DMS153 treated with DMSO at 0.1 percent for 48 hours (cell line): Measurements from ENCODE around the gene NPM3.

Source experiments
- DNase-seq: peaks from one replicate; lab custom pipeline; 2025; ENCODE audit not compliant: unreplicated experiment; lab: John Stamatoyannopoulos, UW

The NPM3 gene

DNA sequence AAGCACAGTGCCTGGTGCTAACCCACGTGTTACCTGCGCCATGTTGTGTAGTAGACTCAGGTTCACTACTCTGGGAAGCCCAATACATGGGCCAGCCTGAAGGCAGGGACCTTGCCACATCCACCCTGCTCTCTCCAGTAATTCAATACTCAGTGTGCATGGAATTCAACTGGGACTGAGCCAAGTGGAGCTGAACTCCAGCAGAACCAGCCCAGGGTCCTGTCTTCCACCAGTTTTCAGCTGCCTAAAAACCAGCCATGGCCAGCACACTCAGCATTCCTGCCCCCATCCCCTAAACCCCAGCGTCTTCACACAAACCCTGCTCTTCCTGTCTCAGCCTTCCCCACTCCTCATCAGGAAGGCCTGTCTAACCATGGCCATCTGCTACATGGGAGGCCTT is 22.7 kb downstream of the NPM3 start:
- DNase-seq: no peak

DNA sequence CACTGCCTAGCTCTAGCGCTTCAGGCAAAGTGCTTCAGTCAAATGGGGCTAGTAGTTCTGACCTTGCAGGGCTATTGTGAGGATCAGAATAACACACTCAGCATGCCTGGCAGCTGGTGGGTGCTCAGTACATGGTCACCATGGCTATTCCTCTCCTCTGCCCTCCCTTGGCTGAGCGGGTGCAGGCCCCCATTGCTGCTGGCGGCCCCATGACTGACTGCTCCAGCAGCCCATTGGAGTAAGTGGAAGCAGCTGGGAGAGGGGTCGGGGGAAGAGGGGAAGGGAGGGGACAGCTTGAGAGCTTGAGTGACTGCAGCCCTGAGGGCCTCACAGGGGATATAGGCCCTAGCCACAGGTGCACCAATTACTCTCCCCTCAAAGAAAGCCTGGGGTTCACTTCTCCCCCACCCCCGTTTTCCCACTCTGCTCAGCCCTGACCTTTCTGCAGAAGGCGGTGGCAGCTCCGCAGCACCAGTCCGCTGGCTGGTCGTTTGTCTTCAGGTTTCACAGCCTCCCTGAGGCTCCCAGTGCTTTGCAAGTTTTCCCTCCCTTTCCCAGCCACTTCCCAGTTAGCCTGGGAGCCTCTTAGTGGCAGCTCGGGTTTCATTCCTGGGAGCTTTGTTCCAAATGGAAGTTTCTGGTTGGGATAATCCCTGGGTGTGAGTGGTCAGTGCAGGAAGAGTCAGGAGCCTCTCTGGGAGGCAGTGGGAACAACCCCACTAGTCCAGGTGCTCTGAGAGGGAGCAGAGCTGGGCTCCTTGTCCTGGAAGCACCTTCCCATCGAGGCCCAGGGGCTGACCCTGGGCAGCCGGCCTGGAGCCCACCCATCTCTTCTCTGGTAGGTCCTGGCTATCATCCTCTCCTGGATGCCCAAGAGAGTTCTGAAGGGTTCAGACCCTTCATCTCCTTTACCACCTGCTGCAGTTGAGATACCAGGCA is 23.7 kb downstream of the NPM3 start:
- no peak for DNase-seq

DNA sequence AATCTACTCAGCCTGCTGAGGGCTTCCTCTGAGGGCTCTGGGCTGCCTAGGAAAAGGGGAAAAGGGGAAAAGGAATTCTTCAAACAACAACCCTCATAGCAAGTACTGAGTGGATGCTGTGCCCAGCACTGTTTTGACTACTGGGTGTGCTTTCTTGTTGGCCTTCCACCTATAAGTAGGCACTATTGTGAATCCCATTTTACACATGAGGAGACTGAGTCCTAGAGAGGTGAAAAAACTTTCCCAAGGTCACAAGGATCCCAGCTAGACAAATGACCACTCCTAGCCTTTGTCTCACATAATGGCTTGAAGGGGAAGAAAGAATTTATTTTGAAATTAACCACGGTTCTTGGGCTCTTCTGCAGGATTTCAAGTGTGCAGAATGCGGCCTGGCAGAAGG is 24.4 kb downstream of the NPM3 start:
- DNase-seq: no peak

DNA sequence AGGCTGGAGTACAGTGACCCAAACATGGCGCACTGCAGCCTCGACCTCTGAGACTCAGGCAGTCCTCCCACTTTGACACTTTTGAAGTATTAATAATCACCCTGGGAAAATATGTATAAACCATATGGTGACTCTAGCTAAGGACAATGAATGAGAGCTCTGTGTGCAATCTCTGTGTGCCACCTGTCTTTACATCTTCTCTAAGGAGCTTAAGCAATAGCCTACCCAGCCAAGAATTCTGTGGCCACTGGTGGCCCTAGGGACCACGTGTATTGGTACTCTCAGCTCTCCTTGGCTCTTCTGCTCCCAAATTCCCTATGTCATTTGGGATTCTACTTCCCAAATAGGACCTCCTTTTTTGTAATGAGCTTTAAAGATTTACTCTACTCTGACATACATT is 31.0 kb downstream of the NPM3 start:
- DNase-seq: no peak

DNA sequence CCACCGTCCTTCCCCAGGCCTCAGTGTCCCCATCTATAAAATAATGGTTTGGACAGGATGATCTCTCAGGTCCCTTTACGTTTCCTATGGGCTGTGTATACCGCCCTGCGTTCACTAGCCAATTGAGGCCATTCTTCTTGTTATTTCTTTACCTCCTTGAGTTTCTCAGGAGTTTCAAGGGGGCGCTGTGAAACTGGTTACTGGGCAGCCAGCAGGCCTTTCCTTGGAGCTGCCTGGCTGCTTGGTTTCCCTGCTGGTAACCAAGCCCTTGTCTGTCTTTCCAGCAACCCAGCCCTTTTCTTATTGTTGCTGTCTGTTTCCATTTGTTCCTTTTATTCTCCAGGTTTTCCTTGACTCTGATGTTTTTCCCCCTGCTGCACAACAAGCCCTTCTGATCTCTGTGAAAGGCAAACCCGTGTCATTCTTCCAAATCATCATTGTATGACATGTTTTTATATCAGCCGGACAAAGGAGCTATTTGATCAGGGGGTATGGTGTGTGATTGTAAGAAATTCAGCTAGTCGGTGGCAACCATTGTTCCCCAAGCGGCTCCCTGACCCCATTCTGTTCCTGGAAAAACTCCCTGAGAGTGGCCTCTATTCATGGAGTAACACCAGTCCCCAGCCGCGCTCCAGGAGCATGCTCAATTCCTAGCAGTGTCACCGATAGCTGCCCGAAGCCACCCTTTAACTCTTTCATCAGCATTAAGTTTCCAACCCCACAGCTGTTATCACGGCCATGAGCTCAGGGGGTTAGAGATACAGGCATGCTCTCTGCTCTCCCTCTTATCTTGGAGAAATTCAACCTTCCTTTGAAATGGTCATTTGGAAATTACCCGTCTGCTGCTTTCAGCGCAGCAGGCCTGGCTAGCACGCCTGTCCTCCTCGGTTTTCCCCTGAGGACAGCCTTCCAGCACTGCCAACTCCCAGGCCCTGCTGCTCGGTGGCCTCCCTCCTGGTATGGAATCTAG is 33.9 kb downstream of the NPM3 start:
- DNase-seq: no peak

DNA sequence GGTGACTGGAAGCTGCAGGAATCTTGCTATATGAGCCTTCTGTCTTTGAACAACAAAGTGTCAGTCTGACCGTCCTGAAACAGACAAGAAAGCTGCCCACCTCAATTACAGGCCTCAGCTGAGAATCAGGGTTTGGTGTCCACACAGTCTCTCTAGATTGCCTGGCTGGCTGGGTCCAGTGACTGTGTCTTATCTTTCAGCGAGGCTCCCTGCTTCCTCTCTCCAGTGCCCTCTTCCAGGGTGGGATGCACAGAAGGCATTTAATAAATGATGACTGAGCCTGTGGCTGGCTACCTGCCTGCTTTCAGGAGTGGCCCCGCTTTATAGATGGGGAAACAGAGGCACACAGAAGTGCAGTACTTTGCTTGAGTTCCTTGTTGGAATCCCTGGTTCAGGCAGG is 34.8 kb downstream of the NPM3 start:
- no peak for DNase-seq

DNA sequence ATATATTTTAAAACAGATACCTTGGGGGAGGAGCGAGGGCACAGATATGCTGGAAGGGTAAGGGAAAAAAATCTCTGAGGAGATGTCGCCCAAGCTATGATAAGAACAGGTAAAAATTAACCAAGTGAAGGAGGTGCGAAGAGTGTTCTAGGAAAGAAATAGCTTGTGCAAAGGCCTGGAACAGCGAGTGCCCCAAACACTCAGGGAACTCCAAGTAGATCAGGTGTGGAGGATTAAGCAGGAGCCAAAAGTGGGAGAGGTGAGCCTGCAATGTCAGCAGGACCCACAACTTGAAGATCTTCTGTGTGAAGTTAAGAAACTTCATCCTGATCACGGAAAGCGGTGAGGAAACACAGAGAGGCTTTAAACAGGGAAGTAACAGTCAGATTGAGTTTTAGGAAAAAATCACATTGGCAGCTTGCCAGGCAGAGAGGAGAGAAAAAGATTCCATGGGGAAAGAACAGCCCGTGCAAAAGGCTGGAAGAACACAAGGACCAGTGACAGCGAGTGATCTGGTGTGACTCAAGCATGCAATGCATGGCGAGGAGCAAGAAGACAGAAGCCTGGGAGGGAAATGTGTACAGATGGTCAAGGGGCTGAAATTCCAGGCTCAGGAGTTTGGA is 38.1 kb downstream of the NPM3 start:
- no peak for DNase-seq

DNA sequence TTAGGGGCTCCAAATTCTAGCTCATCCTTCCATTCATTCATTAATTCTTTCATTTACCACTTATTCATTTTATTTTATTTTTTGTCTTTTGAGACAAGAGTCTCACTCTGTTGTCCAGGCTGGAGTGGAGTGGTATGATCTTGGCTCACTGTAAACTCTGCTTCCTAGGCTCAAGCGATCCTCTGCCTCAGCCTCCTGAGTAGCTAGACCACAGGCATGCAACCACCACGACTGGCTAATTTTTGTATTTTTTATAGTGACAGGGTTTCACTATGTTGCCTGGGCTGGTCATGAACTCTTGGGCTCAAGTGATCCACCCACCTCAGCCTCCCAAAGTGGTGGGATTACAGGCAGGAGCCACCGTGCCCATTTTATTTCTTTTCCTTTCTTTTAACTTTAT is 39.0 kb downstream of the NPM3 start:
- DNase-seq: no peak

DNA sequence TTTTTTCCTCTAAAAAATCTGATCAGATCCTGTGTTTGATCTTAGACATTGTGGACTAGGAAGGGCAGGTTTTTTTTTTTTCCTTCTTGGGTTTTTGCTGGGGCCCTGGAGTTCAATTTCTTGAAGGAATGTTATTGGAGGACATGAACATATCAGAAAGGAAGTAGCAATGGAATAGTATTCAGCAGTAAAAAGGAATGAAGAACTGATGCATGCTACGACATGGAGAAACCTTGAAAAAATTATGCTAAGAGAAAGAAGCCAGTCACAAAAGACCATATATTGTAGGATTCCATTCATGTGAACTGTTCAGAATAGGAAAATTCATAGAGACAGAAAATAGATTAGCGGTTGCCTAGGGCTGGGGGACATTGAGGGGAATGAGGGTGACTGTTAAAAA is 41.3 kb downstream of the NPM3 start:
- no peak for DNase-seq

DNA sequence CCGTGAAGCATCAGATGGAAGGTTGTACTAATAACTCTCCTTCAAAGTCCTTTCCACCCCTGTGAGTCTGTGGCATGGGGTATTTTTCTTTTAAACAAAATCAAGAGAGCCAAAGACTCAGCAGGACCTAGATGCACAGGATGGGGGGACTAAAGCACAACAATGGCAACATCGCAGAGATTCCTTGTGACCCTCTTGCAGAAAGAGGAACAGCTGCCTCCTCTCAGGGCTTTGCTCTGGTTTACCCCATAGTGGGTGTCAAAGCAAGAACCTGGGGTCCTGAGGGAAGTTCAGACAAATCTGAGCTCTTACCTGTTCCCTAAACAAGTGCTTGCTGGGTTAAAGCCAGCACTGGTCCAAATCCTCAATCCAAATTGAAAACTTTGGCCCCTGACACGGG is 46.6 kb downstream of the NPM3 start:
- DNase-seq: no peak

DNA sequence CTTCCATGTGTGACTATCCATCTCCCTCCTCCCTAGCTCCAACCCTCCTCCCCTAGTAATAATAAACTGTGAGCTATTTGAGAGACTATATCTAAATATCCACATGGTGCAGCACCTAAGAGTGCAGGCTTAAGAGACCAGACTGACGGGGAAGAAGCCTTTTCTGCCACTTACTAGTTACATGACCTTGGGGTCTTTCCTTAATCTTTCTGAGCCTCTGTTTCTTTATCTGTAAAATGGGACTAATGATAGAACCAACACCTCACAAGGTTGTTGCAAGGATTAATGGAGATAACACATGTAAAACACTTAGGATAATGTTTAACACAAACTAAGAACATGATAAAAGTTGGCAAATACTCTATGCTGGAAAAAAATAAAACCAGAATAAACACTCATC is 51.1 kb downstream of the NPM3 start:
- DNase-seq: no peak
